Measurements from ENCODE around the gene ARL8A.
"Not testable (repeated sequence)": the region's sequence is repeated elsewhere in the genome, so short reads cannot be mapped to it uniquely, and the experiment has no call there.

ARL8A gene

DNA sequence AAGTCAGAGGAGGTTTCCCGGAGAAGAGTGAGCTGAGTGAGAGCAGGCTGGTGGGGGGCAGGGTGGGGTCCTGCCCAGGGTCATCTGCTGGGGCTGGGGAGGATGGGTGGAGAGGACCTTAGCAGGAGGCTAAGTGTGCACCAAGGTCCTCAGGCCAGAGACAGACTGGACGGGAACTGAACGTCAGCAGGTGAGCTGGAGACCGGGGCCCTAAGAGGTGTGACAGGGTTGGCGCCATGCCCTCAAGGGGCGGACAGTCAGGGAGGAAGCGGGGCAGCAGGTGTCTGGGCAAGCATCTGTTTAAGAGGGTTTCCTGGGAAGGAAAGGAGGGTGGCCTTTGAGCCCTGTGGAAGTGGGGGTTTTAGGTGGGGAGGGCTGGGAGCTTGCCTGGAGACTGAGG is 29.5 kb upstream of the ARL8A start:
- DNase-seq (ENCODE audit: low read depth), result no peak

DNA sequence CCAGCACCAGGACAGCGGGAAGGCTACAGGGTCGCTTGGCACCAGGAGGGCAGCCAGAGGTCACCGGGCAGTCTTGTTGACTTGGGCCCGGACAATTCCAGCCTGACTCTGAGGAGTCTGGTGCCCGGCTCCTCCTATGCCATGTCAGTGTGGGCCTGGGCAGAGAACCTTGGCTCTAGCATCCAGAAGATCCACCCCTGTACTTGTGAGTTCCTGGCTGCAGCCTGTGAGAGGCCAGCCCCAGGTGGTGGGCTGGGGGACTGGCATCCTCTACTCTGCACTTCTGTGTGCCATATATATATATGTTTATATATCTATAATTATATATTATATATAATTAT is 27.4 kb upstream of the ARL8A start:
- no peak for DNase-seq (ENCODE audit: low read depth)

DNA sequence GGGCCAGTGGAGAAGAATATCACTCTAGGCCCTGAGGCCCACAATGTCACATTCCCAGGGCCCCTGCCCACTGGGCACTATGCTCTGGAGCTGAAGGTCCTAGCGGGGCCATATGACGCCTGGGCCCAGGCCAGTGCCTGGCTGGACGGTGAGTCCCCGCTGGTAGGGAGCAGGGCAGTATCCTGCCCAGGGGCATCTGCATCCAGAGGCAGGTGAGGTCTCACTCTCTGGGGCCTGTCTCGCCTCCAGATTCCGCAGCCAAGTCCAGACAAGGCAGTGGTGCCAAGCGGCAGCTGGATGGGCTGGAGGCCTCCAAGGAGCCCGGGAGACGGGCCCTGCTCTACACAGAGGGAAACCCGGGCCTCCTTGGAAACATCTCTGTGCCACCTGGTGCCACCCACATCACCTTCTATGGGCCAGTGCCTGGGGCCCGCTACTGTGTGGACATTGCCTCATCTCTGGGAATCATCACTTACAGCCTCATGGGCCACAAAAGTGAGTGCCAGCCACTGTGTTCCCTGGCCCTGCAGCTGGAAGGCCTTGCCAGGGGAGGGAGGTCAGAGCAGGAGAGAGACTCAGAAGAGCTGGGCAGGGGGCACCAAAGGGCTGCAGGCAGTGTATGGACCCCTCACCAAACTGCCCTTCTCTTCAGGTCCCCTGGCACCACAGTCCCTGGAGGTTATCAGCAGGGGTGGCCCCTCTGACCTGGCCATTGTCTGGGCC is 26.9 kb upstream of the ARL8A start:
- DNase-seq (ENCODE audit: low read depth), result no peak

DNA sequence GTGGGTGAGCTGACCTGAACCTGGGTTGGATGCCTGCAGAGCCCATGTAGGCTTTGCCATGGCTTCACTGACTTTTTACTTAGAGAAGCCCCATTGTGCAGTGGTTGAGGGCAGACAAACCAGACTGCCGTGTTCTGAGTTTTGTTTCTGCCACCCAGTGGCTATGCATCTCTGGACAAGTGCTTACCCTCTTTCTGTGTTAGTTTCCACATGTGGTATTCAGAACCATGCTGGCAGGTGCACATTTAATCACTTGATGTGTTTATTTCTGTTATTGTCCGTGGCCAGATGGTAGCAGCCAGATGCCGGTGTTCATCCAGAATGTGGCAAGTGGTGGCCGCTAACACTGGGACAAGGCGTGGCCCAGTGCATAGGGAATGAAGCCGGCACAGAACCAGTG is 26.2 kb upstream of the ARL8A start:
- no peak for DNase-seq (ENCODE audit: low read depth)

DNA sequence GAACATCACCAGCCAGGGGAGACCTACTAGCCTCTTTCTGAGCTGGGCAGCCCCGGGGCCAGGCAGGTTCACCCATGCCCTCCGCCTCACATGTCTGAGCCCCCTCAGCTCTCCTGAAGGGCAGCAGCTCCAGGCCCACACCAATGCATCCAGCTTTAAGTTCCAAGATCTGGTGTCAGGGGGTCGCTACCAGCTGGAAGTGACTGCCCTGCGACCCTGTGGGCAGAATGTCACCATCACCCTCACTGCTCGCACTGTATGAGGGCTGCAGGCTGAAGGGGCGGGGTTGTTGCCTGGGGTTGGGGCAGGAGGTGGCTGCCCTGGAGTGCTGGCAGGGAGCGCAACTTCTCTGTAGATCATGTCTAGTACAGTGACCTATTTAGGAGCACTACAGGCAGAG is 24.3 kb upstream of the ARL8A start:
- no peak for DNase-seq (ENCODE audit: low read depth)

DNA sequence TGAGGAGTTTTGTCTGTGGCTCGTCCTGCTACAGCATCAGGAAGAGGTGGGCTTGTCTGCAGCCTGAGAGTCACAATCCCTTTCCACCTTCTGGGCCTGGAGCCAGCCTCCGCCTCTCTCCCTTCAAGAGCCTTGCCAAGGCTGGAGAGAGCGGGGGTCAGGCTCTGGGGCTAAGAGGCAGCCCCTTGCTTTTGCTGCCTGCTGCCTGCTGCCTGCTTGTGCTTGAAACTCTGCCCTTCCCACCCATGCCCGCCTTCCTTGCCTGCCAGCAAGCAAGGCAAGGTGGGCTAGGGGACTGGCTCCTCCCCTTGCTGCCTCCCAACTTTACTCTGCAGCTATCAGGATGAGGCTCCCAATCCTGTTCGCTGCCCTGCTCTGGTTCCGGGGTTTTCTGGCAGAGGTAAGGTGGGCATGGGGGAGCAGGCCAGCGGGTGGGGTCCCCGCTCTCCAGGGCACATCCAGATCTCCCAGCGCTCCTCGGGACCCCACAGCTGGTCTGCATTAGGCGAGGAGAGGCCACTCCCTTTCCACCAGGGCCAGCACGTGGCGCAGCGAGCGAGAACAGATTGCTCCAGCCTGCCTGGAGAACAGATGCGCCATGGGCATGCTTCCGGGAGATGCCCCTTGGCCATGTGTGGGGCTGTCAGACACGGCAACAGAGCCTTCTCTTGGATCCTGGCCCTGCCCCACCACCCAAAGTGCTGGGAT is 23.3 kb upstream of the ARL8A start:
- no peak for DNase-seq (ENCODE audit: low read depth)

DNA sequence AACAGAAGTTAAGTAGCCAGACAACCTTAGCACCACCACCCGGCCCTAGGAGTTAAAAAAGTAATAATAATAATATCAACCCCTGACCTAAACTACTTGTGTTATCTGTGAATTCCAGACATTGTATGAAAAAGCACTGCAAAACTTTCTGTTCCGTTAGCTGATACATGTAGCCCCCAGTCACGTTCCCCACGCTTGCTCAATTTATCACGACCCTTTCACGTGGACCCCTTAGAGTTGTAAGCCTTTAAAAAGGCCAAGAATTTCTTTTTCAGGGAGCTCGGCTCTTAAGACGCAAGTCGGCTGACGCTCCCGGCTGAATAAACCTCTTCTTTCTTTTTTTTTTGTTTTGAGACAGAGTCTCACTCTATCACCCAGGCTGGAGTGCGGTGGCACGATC is 22.5 kb upstream of the ARL8A start:
- not testable (repeated sequence) for DNase-seq (ENCODE audit: low read depth)

DNA sequence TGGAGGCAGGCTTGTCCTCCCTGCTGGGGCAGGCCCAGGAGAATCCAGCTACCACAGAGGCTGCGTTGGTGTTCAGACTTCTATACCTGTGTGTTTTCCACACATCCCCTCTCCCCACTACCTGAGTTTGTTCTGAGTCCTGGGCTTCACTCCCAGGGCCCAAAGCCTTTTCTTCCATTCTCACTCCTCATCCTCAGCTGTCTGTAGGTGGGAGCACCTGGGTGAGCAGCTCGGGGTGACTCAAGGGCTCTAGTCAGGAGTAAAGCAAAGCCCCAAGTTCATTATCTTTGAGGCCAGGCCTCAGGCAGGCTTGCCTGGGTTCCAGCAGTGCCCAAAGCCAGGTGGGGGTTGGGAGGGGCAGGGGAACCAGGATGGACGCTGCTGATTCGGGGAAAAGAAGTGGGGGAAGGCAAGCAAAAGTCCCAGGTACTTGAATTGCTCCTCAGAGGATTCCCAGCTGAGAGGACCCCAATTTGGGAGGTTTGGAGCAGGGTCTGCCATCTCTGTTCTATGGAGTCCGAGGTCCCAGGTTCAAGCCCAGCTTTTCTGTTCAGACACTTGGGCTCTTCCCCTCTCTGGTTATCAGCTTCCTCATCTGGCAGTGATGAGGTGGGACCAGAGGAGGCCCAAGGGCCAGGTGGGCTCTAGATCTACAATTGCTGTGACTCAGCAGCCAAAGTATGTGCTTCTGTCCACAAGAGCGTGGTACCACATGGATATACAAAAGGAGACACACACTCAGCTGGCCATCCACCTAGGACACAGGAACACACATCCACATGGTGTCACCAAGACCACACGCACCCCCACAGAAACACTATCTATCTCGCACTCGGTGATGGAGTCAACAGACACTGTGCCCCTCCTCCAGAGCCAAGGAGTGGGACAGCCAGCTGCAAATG is 21.7 kb upstream of the ARL8A start:
- no peak for DNase-seq (ENCODE audit: low read depth)

DNA sequence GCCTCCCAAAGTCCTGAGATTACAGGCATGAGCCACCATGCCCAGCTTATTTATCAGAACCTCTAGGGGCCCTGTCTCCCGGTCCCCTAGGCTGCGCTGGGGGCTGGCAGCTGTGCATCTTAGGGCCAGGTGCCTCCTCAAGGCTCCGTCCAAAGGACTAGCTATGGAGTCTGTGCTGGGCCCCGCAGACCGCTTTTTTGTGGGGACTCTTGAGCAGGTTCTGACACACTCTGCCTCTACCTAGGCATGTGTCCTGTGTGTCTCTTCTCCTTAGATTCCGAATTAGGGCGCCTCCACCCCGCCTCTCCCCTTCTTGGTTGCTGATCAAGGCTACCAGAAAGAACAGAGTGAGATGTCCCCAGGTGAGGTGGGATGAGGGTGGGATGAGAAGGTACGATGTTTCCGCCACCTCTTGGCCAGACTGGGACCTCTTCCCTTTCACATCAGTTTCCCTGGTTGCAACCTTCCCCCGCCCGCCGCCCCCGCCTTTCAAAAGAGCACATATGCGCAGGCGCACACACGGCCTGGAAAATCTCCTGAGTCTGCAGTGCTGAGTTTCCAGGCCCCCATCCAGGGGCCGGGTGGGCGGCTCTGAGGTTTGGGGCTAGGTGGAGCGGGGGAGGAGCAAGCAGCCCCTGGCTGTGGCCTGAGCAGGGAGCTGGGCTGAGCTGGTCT is 20.9 kb upstream of the ARL8A start:
- DNase-seq (ENCODE audit: low read depth), result no peak

DNA sequence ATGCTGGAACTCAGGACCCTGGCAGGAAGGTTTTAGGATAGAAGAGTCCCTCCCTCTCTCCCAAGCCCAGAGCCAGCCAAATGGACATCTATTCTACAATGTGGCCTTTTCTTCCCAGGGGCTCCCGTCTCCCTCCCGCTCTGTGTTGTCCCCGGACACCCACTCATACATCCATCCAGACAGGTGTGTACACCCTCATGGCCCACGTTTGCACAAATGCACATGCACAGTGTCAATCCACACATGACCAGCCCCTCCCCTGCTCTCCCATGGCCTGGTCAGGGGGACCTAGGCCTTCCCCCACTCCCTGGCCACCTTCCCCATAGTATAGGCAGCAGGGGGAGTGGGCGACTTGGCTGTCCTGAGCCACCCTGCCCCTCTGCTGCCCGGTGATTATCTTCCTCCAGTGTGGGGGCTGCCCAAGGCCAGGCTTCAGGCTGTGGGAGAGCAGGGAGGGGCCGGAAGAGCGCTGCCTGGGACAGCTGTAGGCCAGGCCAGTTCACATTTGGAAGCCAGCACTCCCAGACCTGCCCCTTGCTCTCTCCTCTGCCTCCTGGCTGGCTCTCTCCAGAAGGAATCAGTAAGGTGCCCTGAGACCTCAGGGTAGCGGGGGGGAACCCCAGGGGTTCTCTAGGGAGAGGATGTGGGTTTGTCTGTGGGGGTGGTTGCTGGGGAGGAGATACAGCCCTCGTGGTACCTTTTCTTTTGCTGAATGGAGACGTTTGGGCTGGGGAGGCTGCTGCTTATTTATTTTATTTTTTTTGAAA is 19.9 kb upstream of the ARL8A start:
- DNase-seq (ENCODE audit: low read depth), result peak; percentile 53

DNA sequence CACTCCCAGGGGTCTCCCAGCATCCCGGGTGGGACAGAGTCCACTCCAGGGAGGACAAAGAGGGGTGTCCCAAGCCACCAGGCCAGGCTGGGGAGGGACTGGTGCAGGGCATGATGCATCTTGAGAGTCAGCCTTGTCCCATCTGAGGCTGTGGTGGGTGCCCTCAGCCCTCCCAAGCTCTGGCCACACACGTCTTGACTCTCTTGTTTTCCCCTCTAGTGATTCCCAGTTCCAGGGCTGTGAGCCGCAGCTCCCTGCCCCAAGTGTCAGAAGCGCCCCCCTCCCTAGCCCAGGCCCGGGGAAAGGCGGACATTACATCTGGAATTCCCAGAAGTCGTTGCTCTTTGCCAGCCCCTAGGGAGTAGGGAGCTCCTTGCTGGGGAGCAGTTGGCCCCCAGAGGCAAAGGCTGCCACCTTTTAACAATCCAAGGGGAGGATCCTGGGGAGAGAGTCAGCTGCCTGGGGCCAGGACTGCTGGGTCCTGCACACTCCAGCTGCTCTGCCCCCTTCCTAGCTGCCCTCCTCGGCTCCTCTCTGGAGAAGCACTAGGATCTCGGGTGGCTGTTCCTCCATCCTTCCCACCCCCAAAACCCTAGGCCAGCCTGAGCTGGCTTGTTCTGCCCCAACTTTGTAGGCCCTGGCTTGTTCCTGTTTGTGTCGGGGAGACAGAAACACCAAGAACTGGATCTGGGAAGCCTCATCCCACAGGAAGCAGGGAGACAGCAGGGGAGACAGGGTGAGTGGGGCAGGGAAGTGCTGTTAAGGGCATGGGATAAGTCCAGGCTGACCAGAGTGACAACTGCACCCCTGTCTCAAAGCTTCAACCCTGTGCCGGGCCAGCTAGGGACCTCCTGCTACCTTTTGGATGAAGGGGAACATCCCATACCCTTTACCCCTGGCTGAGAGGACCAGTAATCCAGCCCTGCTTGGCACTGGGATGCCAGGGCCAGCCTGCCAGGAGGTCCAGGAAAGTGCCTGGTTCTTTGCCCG is 19.0 kb upstream of the ARL8A start:
- DNase-seq (ENCODE audit: low read depth), result no peak

DNA sequence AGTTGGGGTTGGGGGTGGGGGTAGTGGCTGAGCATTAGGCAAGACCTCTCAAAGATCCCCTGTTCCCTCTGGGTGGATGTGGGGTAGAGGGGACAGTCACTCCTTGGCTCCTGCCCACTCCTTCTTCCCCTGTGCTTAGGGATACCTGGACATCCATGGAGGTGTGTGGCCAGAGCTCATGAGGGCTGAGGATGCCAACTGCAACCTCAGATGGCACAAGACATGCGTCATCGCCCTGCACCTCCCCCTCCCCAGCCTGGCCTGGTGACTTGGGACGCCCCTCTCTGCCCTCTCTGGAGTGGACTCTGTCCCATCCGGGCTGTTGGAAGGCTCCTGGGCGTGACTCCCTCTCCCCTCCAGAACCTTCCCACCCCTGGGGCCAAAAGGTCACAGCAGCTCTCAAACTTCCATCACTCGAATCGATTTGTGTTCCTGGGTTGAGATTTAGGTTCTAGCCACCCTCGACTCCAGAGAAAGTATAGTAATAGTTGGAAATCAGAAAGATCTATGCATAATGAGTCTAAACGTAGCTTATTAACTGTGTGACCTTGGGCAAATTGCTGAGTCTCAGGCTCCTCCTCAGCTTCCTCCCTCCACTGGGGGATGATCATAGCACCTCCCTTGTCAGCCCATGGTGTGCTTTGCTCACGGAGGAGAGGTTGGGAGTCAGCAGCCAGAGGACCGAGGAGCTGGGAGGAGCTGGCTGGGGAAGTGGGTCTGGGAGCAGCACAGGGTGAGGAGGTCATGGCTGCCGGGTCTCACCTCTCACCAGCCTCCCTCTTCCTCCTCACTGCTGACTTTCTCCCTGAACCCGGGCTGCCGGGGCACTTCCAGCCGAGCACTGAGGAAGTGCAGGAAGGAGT is 18.1 kb upstream of the ARL8A start:
- no peak for DNase-seq (ENCODE audit: low read depth)

DNA sequence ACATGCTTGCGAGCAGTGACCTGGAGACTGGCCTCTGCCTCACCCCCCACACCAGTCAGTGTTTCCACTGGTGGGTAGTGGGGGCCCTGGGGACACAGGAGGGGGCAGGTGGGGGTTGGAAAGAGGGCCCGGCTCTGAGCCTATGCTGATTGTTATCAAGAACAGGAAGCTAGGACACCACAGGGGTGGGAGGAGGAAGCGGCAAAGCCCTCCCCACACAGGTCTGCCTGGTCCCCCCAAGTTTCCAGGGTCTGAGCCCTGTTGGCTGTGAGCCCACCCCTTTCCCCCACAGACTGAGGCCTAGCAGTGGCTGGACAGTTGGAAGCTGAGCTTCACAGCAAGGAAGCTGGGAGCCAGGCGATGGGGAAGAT is 17.5 kb upstream of the ARL8A start:
- peak; percentile 53 for DNase-seq (ENCODE audit: low read depth)

DNA sequence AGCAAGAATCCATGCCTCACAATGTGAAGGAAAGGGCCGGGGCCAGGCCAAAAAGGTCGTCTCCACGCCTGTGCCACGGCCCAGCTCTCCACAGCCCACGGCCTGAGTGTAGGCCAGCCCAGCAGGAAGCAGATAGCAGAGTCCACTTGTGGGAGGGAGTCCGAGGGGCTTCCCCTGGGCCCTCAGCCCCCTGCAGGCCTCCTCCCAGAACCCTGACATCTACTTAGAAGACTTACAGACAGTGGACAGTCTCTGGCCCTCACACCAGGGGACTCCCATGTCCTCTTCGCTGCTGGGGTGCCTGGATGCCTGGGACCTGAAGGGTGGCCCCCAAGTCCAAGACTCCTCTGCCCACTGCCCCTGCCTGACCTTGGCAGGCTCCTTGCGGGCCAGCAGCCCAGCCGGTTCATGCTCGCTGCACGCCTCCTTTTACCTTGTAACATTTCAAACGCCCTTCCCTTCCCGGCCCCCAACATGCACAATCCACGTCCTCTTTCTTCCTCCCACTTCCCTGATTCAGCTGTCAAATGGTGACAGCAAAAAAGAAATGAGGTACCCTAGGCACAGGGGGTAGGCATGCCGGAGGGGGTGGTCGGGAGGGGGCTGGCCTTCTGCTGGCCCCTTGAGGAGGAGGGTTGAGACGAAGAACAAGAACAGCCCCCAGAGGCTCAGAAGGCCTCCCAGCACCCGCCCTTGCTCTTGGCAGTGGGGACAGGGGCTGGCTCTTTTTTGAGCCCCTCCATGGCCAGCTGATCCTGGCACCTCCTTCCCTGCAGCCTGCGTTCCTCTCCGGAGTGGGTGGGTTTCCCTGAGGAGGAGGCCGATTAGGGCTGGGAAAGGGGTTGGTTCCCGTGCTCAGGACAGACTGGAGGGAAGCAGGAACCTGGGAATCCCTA is 16.9 kb upstream of the ARL8A start:
- no peak for DNase-seq (ENCODE audit: low read depth)

DNA sequence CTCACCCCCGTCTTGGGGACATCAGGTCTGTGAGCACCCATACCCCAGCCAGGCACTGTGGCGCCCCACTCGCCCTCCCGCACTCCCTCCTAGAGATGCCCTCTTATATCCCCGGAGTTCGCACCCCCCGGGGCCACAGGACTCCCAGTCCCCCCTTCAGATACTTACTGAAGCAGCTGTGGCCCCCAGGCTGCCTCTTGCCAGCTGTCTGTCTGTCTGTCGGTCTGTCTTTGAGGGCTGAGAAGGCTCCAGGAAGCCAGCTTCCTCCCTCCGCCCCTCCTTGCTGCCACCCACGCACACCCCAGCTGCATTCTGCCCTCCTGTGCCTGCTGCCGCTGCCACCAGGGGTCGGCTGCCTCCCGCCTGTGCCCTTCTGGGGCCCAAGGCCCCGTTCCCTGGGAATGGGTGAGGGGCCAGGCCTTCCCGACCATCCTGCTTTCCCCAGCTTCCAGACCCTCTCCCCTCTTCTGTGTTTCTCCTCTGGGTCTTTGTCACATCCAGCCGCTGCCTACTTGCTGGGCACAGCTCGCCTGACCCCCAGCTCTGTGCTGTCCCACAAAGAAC is 15.9 kb upstream of the ARL8A start, which contains the start of gene PTPN7:
TSS of gene PTPN7 (minus strand) at position 226 of the 564 bp plus-strand sequence. CDS start 1,200 bp downstream, outside the sequence.
- DNase-seq (ENCODE audit: low read depth), result peak; percentile 77

DNA sequence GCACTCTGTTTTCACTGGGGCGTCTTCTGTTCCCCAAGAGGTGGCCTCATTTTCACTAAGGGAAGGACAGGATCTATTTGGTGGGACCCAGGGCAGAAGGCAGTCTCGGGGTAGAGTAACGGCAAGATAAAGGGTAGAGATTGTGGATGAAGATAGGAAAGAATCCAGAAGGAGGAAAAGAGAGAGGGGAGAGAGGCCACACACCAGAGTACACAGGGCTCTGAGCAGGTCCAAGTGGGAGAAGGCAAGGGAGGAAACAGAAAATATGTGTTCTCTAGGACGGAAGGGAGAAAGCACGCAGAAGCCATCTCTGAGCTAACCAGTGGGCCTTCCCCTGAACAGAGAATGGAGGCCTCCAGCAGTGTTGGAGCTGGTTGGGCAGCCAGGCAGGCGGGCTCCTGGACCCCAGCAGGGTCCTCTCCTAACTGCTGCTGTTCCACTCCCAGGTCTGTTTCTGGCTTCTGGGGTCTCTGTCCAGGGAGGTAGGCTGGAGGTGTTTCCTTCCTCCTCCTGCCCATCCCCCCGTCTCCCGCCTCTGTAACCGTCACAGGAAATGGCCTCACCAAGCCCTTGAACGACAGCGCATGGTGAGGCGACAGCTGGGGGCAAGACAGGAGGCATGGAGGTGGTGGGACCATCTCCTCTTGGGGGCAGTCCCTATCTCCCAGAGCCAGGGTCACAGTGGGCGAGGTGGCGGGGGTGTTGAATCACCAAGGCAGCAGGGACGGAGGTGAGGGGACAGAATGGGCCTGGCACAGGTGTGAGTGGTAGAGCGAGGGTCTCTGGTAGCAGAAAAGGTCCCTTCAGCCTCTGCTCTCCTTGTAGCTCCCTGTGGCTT is 15.2 kb upstream of the ARL8A start:
- peak; percentile 45 for DNase-seq (ENCODE audit: low read depth)
